ENCODE results near the gene VAMP5. TPM values are rescaled to one million over a fixed set of nuclear protein-coding genes. Genes with fewer than 3 reads are reported as not detected.

The VAMP5 gene
- total and polyA plus RNA-seq, 10 of the 15 experiments (the other 5 are each of a cell fraction or from before 2014, with no cell fraction given): 3.8 to 52.7 (median 24.1) TPM

- TF ChIP-seq REST (IDR thresholded peaks at IDR 0.05; ENCODE audit: low read depth, low read length): no peak
- TF ChIP-seq ZBTB40 (IDR thresholded peaks at IDR 0.05; ENCODE audit: borderline replicate concordance): peak; percentile 90
- peak; percentile 87 for TF ChIP-seq POLR2A (IDR thresholded peaks at IDR 0.05; ENCODE audit: low read depth, low read length)
- no peak for TF ChIP-seq CBX3 (IDR thresholded peaks at IDR 0.05; ENCODE audit: borderline replicate concordance, low read depth)
- peak; percentile 17; the same call in 1 of the 2 replicates for TF ChIP-seq SPI1 (IDR thresholded peaks at IDR 0.05; ENCODE audit: borderline replicate concordance, insufficient read depth, low read depth, low read length)
- peak; percentile 98 for TF ChIP-seq MLLT1 (IDR thresholded peaks at IDR 0.05)
- TF ChIP-seq ESRRA (IDR thresholded peaks at IDR 0.05; ENCODE audit: low read length): no peak
- 0 out of 2 replicates have a peak, but pooled peaks have one; percentile 25 for TF ChIP-seq RFX5 (IDR thresholded peaks at IDR 0.05; ENCODE audit: low read depth, low read length)
- TF ChIP-seq CBFB (IDR thresholded peaks at IDR 0.05; ENCODE audit: low read depth): peak; percentile 31; the same call in 1 of the 2 replicates
- TF ChIP-seq BCLAF1 (IDR thresholded peaks at IDR 0.05): no peak
- TF ChIP-seq SP1 (IDR thresholded peaks at IDR 0.05; ENCODE audit: low read depth, low read length): peak; percentile 54
- no peak for TF ChIP-seq ZNF622 (IDR thresholded peaks at IDR 0.05)
- peak; percentile 25 for TF ChIP-seq E4F1 (IDR thresholded peaks at IDR 0.05; ENCODE audit: borderline replicate concordance, partially characterized antibody)
- TF ChIP-seq NR2F1 (conservative IDR thresholded peaks at IDR 0.05): no peak
Observed at GRCh38 chr2:85611705-85612587, 27.7 kb downstream of the VAMP5 start, which contains the start of gene C2orf68 (continued).

Data from GM12878 (cell line).